Karpas-422 (cell line): ENCODE data around the gene VCPKMT. TPM values are rescaled to one million over a fixed set of nuclear protein-coding genes. Genes with fewer than 3 reads are reported as not detected.

Experiments used
- DNase-seq: peaks from one replicate; pipeline ENCODE4 v3.0.0-alpha.2; 2015
- H2AFZ ChIP-seq: fragments of 200-600 bp; sonication (generic); 2 replicates; pipeline ENCODE4 v1.6.1; 2014; ENCODE audit warnings: antibody characterized with exemption, low read length, mixed read lengths
- H3K27ac ChIP-seq: fragments of 200-600 bp; sonication (generic); 2 replicates; pipeline ENCODE4 v1.5.1; 2014; ENCODE audit warnings: mild to moderate bottlenecking, low read length, moderate library complexity
- H3K27me3 ChIP-seq: fragments of 200-600 bp; sonication (generic); 2 replicates; pipeline ENCODE4 v1.6.1; 2014; ENCODE audit warnings: low read length, mixed read lengths
- H3K36me3 ChIP-seq: fragments of 200-600 bp; sonication (generic); 2 replicates; pipeline ENCODE4 v1.6.1; 2014; ENCODE audit warnings: low read length, mixed read lengths; ENCODE audit not compliant: insufficient read depth
- H3K4me1 ChIP-seq: fragments of 200-600 bp; sonication (generic); 2 replicates; pipeline ENCODE4 v1.6.1; 2014; ENCODE audit warnings: mild to moderate bottlenecking, low read length, mixed read lengths
- H3K4me2 ChIP-seq: fragments of 200-600 bp; sonication (generic); 2 replicates; pipeline ENCODE4 v1.6.1; 2014; ENCODE audit warnings: low read length, low read depth, mild to moderate bottlenecking; ENCODE audit not compliant: poor library complexity, severe bottlenecking
- H3K4me3 ChIP-seq: fragments of 200-600 bp; sonication (generic); 2 replicates; pipeline ENCODE4 v1.5.1; 2014; ENCODE audit warnings: mild to moderate bottlenecking, antibody characterized with exemption, low read length, mixed read lengths
- H3K79me2 ChIP-seq: fragments of 200-600 bp; sonication (generic); 2 replicates; pipeline ENCODE4 v1.6.1; 2014; ENCODE audit warnings: mild to moderate bottlenecking, low read length, mixed read lengths
- H3K9ac ChIP-seq: fragments of 200-600 bp; sonication (generic); 2 replicates; pipeline ENCODE4 v1.6.0; 2014; ENCODE audit warnings: low read length
- H3K9me2 ChIP-seq: fragments of 200-600 bp; sonication (generic), shearing (Covaris generic); replicated peaks from 2 replicates; pipeline ENCODE4 v1.6.0; 2014; ENCODE audit warnings: mild to moderate bottlenecking, low read length, moderate library complexity; ENCODE audit not compliant: insufficient read depth
- H3K9me3 ChIP-seq: fragments of 300-700, 200-600 bp; sonication (generic); 2 replicates; pipeline ENCODE4 v1.6.1; 2014; ENCODE audit warnings: low read length, mixed read lengths
- H4K20me1 ChIP-seq: fragments of 200-600 bp; sonication (generic); 2 replicates; pipeline ENCODE4 v1.6.1; 2014; ENCODE audit warnings: mild to moderate bottlenecking, antibody characterized with exemption, low read length, low read depth; ENCODE audit not compliant: insufficient read depth
- small RNA-seq: library from RNA; depleted of rRNA; stranded (forward); fragments of <200 nt; gene quantifications from one replicate; pipeline ENCODE3, GENCODE V24; 2014
- total RNA-seq: library from RNA; depleted of rRNA; stranded (reverse); fragments of >200 nt; shearing (Covaris generic); gene quantifications from 2 replicates; pipeline ENCODE4 v1.2.3, GENCODE V29; 2014; ENCODE audit warnings: low replicate concordance; rRNA removed

The VCPKMT gene
- total RNA-seq, 1 experiment from 2014 or later, result 25.6 TPM

DNA sequence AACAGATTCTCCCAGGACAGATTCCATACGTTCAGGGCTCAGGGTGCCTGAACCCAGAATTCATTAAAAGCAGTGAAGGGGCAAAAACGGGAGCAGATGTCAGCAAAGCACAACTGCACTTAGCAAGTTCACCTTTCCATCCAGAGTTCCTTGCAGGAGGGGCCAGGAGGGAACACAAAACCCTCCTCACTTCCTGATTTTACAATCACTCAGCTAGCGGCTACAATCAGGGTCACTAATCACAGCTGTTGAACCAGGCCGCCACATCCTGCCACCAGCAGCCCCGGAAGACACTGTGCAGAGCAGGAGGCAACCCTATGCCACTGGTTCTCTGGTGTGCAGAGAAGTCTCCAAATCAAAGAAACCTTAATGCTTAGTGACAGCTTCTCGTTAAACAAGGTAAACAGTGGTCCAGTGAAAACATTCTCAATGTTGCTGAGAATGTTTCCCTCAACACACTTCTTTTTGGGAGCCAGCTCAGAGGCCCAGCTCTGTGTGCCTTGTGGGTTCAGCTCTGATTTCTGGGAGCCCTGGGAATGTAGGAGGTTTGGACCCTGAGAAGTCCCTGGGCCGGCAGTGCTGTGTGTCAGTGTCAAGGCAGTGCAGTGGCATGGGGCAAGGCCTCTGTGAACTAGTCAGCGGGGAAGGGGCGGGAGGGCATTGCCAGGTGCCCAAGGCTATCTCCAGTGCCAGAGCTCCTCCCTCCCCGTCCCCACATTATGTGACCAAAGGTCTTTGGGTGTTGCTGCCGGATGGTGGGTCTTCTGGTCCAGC, 54.5 kb downstream of the VCPKMT start:
- Histone ChIP-seq H3K79me2 (no peaks in the 10 kb centered on the region), H3K9ac (peak overlapping the region; percentile 50), H3K4me3 (peak overlapping the region; percentile 27; the same call in 1 of the 2 replicates), H3K27me3 (no peaks in the 10 kb centered on the region), H3K9me2 (no peaks in the 10 kb centered on the region), H2AFZ (peak overlapping the region; percentile 92), H3K36me3 (no peaks in the 10 kb centered on the region), H3K9me3 (no peaks in the 10 kb centered on the region), H3K4me1 (peaks cover 28% of the 10 kb centered on the region), H4K20me1 (no peaks in the 10 kb centered on the region), H3K4me2 (peak overlapping the region; percentile 40), H3K27ac (peak overlapping the region; percentile 45)
- DNase-seq, result peak; percentile 88

DNA sequence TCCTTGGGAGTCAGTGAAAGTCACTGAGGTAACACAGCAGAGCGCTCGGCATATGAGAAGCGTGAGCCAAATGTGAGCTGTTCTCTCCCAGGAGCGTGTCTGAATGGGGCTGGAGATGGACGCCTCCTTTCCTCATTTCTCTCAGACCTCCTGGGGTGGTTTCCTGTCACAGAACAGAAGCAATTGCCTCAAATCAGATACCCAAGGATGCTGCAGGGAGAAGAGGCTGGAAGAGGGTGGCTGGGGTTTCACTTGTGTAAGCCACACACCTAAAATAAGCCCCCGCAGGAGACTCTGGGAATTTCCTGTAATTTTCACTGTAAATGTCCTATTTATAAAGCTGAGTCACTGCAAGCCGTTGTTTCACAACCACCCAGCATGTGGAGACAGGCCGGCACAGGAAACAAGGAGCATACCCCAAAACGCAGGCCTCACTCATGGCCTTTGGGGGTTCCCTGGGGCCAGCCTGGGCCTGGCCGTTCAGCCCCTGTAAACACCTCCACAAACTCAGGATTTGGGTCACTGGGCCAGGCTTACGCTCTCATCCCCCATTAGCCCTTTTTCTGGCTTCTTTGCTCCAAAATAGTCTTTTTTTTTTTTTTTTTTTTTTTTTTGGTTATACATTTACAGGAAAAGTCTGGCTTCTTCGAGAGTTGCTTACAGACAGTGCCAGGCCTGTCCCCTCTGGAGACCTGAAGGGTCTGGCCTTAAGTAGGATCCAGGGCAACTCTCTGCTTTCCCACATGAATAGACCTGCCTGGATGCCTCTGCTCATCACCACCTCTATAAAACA, 55.3 kb downstream of the VCPKMT start:
- Histone ChIP-seq H3K27ac (peak overlapping the region; percentile 45), H3K79me2 (no peaks in the 10 kb centered on the region), H3K4me3 (no peak overlapping the region; the same call in 1 of the 2 replicates), H4K20me1 (no peaks in the 10 kb centered on the region), H3K9me3 (no peaks in the 10 kb centered on the region), H3K9me2 (no peaks in the 10 kb centered on the region), H3K4me1 (peaks cover 31% of the 10 kb centered on the region), H3K27me3 (no peaks in the 10 kb centered on the region), H3K36me3 (no peaks in the 10 kb centered on the region), H3K4me2 (peak overlapping the region; percentile 40), H2AFZ (peak overlapping the region; percentile 92), H3K9ac (peak overlapping the region; percentile 50)
- no peak for DNase-seq

DNA sequence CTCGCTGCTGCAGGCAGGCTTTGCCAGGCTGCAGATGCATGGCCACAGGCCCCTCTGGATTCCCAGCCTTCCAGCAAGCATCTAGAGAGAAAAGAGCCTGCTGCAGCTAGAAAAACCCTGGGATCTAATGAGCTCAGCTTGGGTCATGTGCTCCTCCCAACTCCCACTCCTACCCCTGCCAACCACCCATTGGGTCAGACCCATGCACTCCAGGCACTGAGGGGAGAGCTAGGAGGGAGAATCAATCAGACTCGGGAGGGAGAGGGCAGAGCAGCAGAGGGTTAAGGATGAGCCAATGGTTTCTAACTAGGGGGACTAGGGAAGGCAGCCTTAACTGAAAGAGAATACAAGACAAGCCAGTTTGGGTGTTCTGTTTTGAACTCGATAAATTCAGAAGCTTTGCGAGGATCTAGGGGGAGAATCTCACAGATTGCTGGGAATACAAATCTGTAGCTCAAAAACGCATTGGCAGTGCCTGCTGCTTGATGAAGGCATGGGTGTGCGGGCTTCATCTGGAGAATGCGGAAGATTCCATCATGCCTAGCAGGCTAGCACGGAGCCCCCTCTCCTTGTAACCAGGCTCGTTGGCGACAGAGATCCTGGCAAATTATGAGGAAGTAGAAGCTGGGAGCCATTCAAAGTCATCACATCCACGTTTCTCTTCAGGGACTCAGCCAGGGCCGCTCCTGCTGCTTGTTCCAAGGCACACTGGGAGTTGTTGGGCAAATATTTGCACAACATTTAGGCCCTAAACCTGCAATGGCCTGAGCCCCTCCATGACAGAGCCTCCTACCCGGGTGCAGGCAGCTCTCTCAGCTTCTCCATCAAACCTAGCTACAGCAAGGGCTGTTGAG, 56.4 kb downstream of the VCPKMT start:
- Histone ChIP-seq H3K27me3 (no peaks in the 10 kb centered on the region), H4K20me1 (no peaks in the 10 kb centered on the region), H3K9ac (no peak overlapping the region), H3K9me3 (no peaks in the 10 kb centered on the region), H3K36me3 (no peaks in the 10 kb centered on the region), H3K9me2 (no peaks in the 10 kb centered on the region), H3K79me2 (no peaks in the 10 kb centered on the region), H3K4me1 (peaks cover 32% of the 10 kb centered on the region), H3K27ac (no peak overlapping the region), H3K4me2 (no peak overlapping the region), H2AFZ (no peak overlapping the region), H3K4me3 (no peak overlapping the region)
- no peak for DNase-seq

Small RNA genes within 50 kb of the gene (small RNA-seq; reads per million reads assigned to genes)
- not detected for gene RF00019

Other genes starting within 250 kb of the VCPKMT start
- gene ARF6, start 223.5 kb downstream of the VCPKMT start, total RNA-seq, result 55.0 and 58.9 TPM in 2 replicates
- gene SOS2, start 115.0 kb upstream of the VCPKMT start, total RNA-seq, result 49.9 and 84.1 TPM in 2 replicates
- gene L2HGDH, start 195.7 kb upstream of the VCPKMT start, total RNA-seq, result 32.9 and 42.7 TPM in 2 replicates
- gene DMAC2L, start 195.8 kb upstream of the VCPKMT start, total RNA-seq, result 31.9 and 38.6 TPM in 2 replicates